HepG2 (cell line): ENCODE data around the gene DENND4B. TPM values are rescaled to one million over a fixed set of nuclear protein-coding genes. Genes with fewer than 3 reads are reported as not detected.

ENCODE experiments used
- AKNA ChIP-seq: sonication (generic); formaldehyde crosslinking; IDR thresholded peaks from 2 replicates; pipeline ENCODE4 v1.4.0; 2020; ENCODE audit warnings: missing genetic modification reagents, borderline replicate concordance
- ASH2L ChIP-seq: fragments of 300-600, 200-600 bp; sonication (generic); IDR thresholded peaks from 2 replicates; pipeline ENCODE4 v1.7.0; 2017; ENCODE audit warnings: low read depth, mild to moderate bottlenecking, moderate library complexity, mixed read lengths, low read length; ENCODE audit not compliant: insufficient read length
- BRF2 ChIP-seq: sonication (generic); formaldehyde crosslinking; IDR thresholded peaks from 2 replicates; pipeline ENCODE4 v1.8.1; 2022; ENCODE audit warnings: mild to moderate bottlenecking, missing genetic modification reagents
- CEBPG ChIP-seq: IDR thresholded peaks from 2 replicates; pipeline ENCODE4 v1.6.1; 2016
- ELF1 ChIP-seq: sonication (generic); formaldehyde crosslinking; IDR thresholded peaks from 2 replicates; pipeline ENCODE4 v1.4.0; 2020; ENCODE audit warnings: missing genetic modification reagents
- FOXK2 ChIP-seq: fragments of 450-650 bp; IDR thresholded peaks from 2 replicates; pipeline ENCODE4 v1.6.1; 2016
- GABPB1 ChIP-seq: IDR thresholded peaks from 2 replicates; pipeline ENCODE4 v1.6.1; 2016; ENCODE audit warnings: mild to moderate bottlenecking, missing genetic modification reagents, moderate library complexity, missing compliant biosample characterization
- MIER3 ChIP-seq: IDR thresholded peaks from 2 replicates; pipeline ENCODE4 v1.6.1; 2016; ENCODE audit warnings: missing compliant biosample characterization, borderline replicate concordance
- SALL1 ChIP-seq: sonication (generic); formaldehyde crosslinking; IDR thresholded peaks from 2 replicates; pipeline ENCODE4 v1.8.0; 2022; ENCODE audit warnings: mild to moderate bottlenecking, missing genetic modification reagents
- SOX5 ChIP-seq: IDR thresholded peaks from 2 replicates; pipeline ENCODE4 v1.6.1; 2016; ENCODE audit warnings: borderline replicate concordance
- ZFP37 ChIP-seq: sonication (generic); formaldehyde crosslinking; IDR thresholded peaks from 2 replicates; pipeline ENCODE4 v1.4.0; 2020; ENCODE audit warnings: missing genetic modification reagents, borderline replicate concordance
- ZMAT5 ChIP-seq: sonication (generic); formaldehyde crosslinking; IDR thresholded peaks from 2 replicates; pipeline ENCODE4 v1.5.0; 2020; ENCODE audit warnings: mild to moderate bottlenecking, low read depth, missing genetic modification reagents, borderline replicate concordance
- ZNF180 ChIP-seq: sonication (generic); formaldehyde crosslinking; IDR thresholded peaks from 2 replicates; pipeline ENCODE4 v1.4.0; 2020; ENCODE audit warnings: low read depth, missing genetic modification reagents, borderline replicate concordance
- ZNF256 ChIP-seq: sonication (generic); formaldehyde crosslinking; conservative IDR thresholded peaks from 2 replicates; pipeline ENCODE4 v1.4.0; 2020; ENCODE audit warnings: missing genetic modification reagents
- ZNF280D ChIP-seq: sonication (generic); formaldehyde crosslinking; IDR thresholded peaks from 2 replicates; pipeline ENCODE4 v1.5.1; 2020; ENCODE audit warnings: mild to moderate bottlenecking, missing genetic modification reagents
- ZNF414 ChIP-seq: sonication (generic); formaldehyde crosslinking; IDR thresholded peaks from 2 replicates; pipeline ENCODE4 v1.5.0; 2020; ENCODE audit warnings: missing genetic modification reagents
- ZNF496 ChIP-seq: sonication (generic); formaldehyde crosslinking; IDR thresholded peaks from 2 replicates; pipeline ENCODE4 v1.8.1; 2023; ENCODE audit warnings: mild to moderate bottlenecking, moderate library complexity, missing genetic modification reagents; ENCODE audit not compliant: insufficient replicate concordance
- ZSCAN21 ChIP-seq: sonication (generic); formaldehyde crosslinking; IDR thresholded peaks from 2 replicates; pipeline ENCODE4 v1.8.0; 2022; ENCODE audit warnings: mild to moderate bottlenecking, missing genetic modification reagents, moderate library complexity, borderline replicate concordance
- polyA plus RNA-seq, 8 experiments: library from polyadenylated mRNA; depleted of rRNA in 3 of 8; stranded (reverse) in 7 of 8; unstranded in 1 of 8; fragments of >200 nt; fragmentation: Illumina TruSeq in 4 of 8; extraction: Trizol in 4 of 8; gene quantifications; 2 replicates each; pipeline versions ENCODE4 v1.2.1 to v1.2.3, GENCODE V29; 2011 to 2016; ENCODE audit warnings: low read depth in 4 of 8, missing spikeins in 1 of 8, mixed read lengths in 1 of 8; ENCODE audit not compliant: insufficient read depth in 1 of 8
- total RNA-seq, 5 experiments: library from RNA; depleted of rRNA; stranded (reverse); fragments of >200 nt; fragmentation: Illumina TruSeq; extraction: Trizol; gene quantifications; 2 replicates each; pipeline ENCODE4 v1.2.3, GENCODE V29; 2016; ENCODE audit warnings: low read depth in 1 of 5

The DENND4B gene
- total and polyA plus RNA-seq, 2 of the 13 experiments (the other 11 are each of a cell fraction or from before 2014, with no cell fraction given), result 15.1 to 20.3 TPM

- TF ChIP-seq ZNF280D (CRISPR knock-in tag) (peak; percentile 63; the same call in 1 of the 2 replicates), GABPB1 (CRISPR knock-in tag) (peak; percentile 86), ZMAT5 (CRISPR knock-in tag) (no peak), ZNF256 (peak; percentile 85; the same call in 1 of the 2 replicates), SALL1 (CRISPR knock-in tag) (peak; percentile 82), ZNF180 (CRISPR knock-in tag) (0 out of 2 replicates have a peak, but pooled peaks have one; percentile 14), FOXK2 (no peak), ZSCAN21 (CRISPR knock-in tag) (no peak; the same call in 1 of the 2 replicates), AKNA (no peak), ZNF414 (CRISPR knock-in tag) (no peak), ZFP37 (CRISPR knock-in tag) (peak; percentile 1; the same call in 1 of the 2 replicates), ZNF496 (CRISPR knock-in tag) (no peak), CEBPG (CRISPR knock-in tag) (peak; percentile 13), ASH2L (peak; percentile 92), SOX5 (CRISPR knock-in tag) (no peak), MIER3 (CRISPR knock-in tag) (peak; percentile 43; the same call in 1 of the 2 replicates), BRF2 (CRISPR knock-in tag) (peak; percentile 73; the same call in 1 of the 2 replicates), ELF1 (CRISPR knock-in tag) (peak; percentile 92)
Observed at GRCh38 chr1:153977250-153978240, 31.0 kb upstream of the DENND4B start, which contains the start of gene JTB (continued).
